Endothelial cell of umbilical vein (primary cell): ENCODE data around the gene FBLN2. TPM values are rescaled to one million over a fixed set of nuclear protein-coding genes. Genes with fewer than 3 reads are reported as not detected.

Experiments used
- BruUV-seq: library from RNA; stranded (reverse); fragments of 400-500 nt; replicated peaks from 2 replicates; lab custom pipeline; 2021; lab: Mats Ljungman, UMichigan
- CTCF ChIA-PET: fragments of 300-600, 350-600 bp; sonication (Branson Sonifier 250); formaldehyde crosslinking; loops from one replicate; lab custom pipeline; 2021; ENCODE audit warnings: antibody characterized with exemption, inconsistent platforms; lab: Charles Lee
- POLR2A ChIA-PET: fragments of 300-600, 350-600 bp; sonication (Branson Sonifier 250); formaldehyde crosslinking; loops from one replicate; lab custom pipeline; 2021; ENCODE audit warnings: antibody characterized with exemption, inconsistent platforms; lab: Charles Lee
- DNase-seq: peaks from one replicate; pipeline ENCODE4 v3.0.0-alpha.2; 2011; ENCODE audit warnings: low read depth, low spot score
- FAIRE-seq: peaks from 2 replicates; lab custom pipeline; 2011; peaks lifted over from hg19 to GRCh38; lab: Jason Lieb, UNC
- H2AFZ ChIP-seq: 2 replicates; pipeline ENCODE4 v1.6.0; 2012; ENCODE audit warnings: low read depth, low read length, control low read depth, inconsistent platforms
- H3K27ac ChIP-seq: 2 replicates; pipeline ENCODE4 v1.5.1; 2011; ENCODE audit warnings: low read depth, mild to moderate bottlenecking, control low read depth, low read length, moderate library complexity; ENCODE audit not compliant: insufficient read depth
- H3K27me3 ChIP-seq, 2 experiments: 2 replicates each; pipeline versions ENCODE4 v1.6.0 to v1.6.1; 2011; ENCODE audit warnings: low read length in 2 of 2, mixed read lengths in 1 of 2; ENCODE audit not compliant: control insufficient read depth in 2 of 2, insufficient read depth in 2 of 2
- H3K36me3 ChIP-seq, 2 experiments: 2 replicates in 1 of 2; 3 replicates in 1 of 2; pipeline ENCODE4 v1.5.1; 2011; ENCODE audit warnings: low read length in 2 of 2, mild to moderate bottlenecking in 1 of 2, moderate library complexity in 1 of 2; ENCODE audit not compliant: control insufficient read depth in 2 of 2, insufficient read depth in 2 of 2; ENCODE audit errors: extremely low read depth in 1 of 2
- H3K4me1 ChIP-seq: 3 replicates; pipeline ENCODE4 v1.5.1; 2011; ENCODE audit warnings: mild to moderate bottlenecking, low read length; ENCODE audit not compliant: control insufficient read depth, insufficient read depth; ENCODE audit errors: extremely low read depth
- H3K4me2 ChIP-seq: 2 replicates; pipeline ENCODE4 v1.6.1; 2011; ENCODE audit warnings: low read length, control low read depth, mixed read lengths; ENCODE audit not compliant: insufficient read depth
- H3K4me3 ChIP-seq, 3 experiments: fragments of 200-600 bp in 1 of 3; sonication (generic), shearing (Covaris generic) in 1 of 3; replicated peaks in 1 of 3; 2 replicates each; pipeline ENCODE4 v1.5.1; 2011 to 2016; ENCODE audit warnings: control low read depth in 3 of 3, low read length in 3 of 3, mild to moderate bottlenecking in 2 of 3, inconsistent platforms in 1 of 3, low read depth in 1 of 3, moderate library complexity in 1 of 3; ENCODE audit not compliant: insufficient read depth in 1 of 3
- H3K79me2 ChIP-seq: 2 replicates; pipeline ENCODE4 v1.6.0; 2012; ENCODE audit warnings: low read length, inconsistent platforms; ENCODE audit not compliant: control insufficient read depth, insufficient read depth
- H3K9ac ChIP-seq: replicated peaks from 2 replicates; pipeline ENCODE3; 2011; ENCODE audit warnings: low read length, control low read depth; ENCODE audit not compliant: insufficient read depth; ENCODE audit errors: extremely low read depth
- H3K9me1 ChIP-seq: replicated peaks from 3 replicates; pipeline ENCODE4 v1.6.0; 2011; ENCODE audit warnings: mild to moderate bottlenecking, low read length; ENCODE audit not compliant: control insufficient read depth, insufficient read depth; ENCODE audit errors: extremely low read depth
- H3K9me3 ChIP-seq: replicated peaks from 2 replicates; pipeline ENCODE4 v1.5.1; 2012; ENCODE audit warnings: low read length, inconsistent platforms; ENCODE audit not compliant: control insufficient read depth, insufficient read depth
- H4K20me1 ChIP-seq: replicated peaks from 2 replicates; pipeline ENCODE3; 2011; ENCODE audit warnings: mild to moderate bottlenecking, low read length; ENCODE audit not compliant: control insufficient read depth, insufficient read depth; ENCODE audit errors: extremely low read depth
- GATA2 ChIP-seq: IDR thresholded peaks from 2 replicates; pipeline ENCODE4 v1.7.0; 2011; ENCODE audit warnings: low read depth, mild to moderate bottlenecking, moderate library complexity, mixed read lengths, low read length; ENCODE audit not compliant: insufficient read length, insufficient read depth
- POLR2A ChIP-seq: IDR thresholded peaks from 2 replicates; pipeline ENCODE4 v1.6.1; 2012; ENCODE audit warnings: low read depth, mild to moderate bottlenecking, control low read depth, low read length
- dilution Hi-C: fragments of 300-500 bp; cut with MboI; formaldehyde crosslinking; loops from one replicate; pipeline ENCODE4 v1.15.0; 2019; ENCODE audit warnings: low sequenced_read_pairs; ENCODE audit not compliant: extremely low pct_ligation_motif_present
- intact Hi-C: fragments of 100-400 bp; cut with micrococcal nuclease; formaldehyde crosslinking; loops from one replicate; pipeline ENCODE4 v1.10.0; 2022
- polyA plus RNA-seq, 4 experiments: library from polyadenylated mRNA; depleted of rRNA in 3 of 4; stranded (reverse) in 3 of 4; unstranded in 1 of 4; fragments of >200 nt; gene quantifications; 2 replicates each; pipeline versions ENCODE4 v1.2.1 to v1.2.3, GENCODE V29; 2011 to 2012; ENCODE audit warnings: missing spikeins in 1 of 4
- total RNA-seq: library from RNA; stranded (reverse); gene quantifications from 2 replicates; pipeline ENCODE4 v1.2.3, GENCODE V29; 2021
- TF ChIP-seq, protein P1 (sequence below), 2 donors: IDR thresholded peaks; 1 replicate in 1 of 2; 2 replicates in 1 of 2; pipeline ENCODE4 v1.5.1; 2011; ENCODE audit warnings: low read length in 2 of 2, mild to moderate bottlenecking in 2 of 2, moderate library complexity in 2 of 2, control low read depth in 1 of 2, inconsistent platforms in 1 of 2, low read depth in 1 of 2; ENCODE audit not compliant: insufficient read depth in 1 of 2; ENCODE audit errors: extremely low read depth in 1 of 2

Gene FBLN2
- total and polyA plus RNA-seq, 2 donors (not counting 3 experiments of a cell fraction or from before 2014, with no cell fraction given): 1.4 to 1.9 TPM

DNA sequence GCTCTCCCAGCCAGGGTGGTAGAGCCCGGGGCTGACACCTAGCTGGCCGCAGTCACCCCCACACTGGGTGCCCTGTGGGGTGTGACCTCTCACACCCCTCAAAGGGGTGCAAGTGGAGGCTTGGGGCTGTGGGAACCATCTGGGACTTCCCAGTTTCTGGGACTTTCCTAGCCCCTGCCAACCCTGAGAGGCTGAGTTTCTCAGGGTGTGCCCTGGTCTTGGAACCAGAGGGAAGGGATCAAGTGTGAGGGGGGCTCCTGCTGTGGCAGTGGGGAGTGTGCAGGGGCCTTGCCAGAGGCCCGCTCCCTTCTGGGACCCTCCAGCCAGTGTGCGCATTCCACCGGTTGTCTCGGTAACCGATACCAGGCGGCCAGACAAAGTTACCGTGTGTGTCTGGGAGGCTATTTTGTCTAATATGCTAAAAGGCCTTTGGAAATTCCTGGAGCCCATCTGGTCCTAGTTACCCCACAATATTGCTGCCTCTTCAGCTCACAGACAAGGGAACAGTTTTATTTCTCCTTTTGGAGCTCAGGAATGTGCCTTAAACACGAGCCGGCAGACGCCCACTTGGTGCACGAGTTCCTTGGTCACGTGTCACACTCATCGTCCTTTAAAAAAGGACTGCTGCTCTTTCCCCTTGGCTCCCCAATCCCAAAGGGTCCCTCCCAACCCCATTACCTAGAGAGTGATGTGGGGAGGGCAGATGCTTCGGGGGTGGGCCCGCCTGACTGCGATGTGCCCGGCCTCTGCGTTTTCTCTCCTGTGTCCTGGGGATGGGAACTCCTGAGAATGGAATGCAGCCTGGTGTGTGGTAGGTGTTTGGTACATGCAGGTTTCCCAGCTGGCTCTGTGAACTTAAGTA lies 35.6 kb upstream of the FBLN2 start:
- POLR2A ChIA-PET: no interaction called here
- Histone ChIP-seq H3K9ac (no peak overlapping the region), H3K79me2 (no peaks in the 10 kb centered on the region), H3K27ac (no peak overlapping the region), H3K4me1 (no peaks in the 10 kb centered on the region), H3K27me3 (no peaks in the 10 kb centered on the region), H3K36me3 (no peaks in the 10 kb centered on the region), H4K20me1 (no peaks in the 10 kb centered on the region), H2AFZ (no peak overlapping the region), H3K9me3 (no peaks in the 10 kb centered on the region), H3K4me2 (no peak overlapping the region), H3K9me1 (no peaks in the 10 kb centered on the region), H3K4me3 (no peak overlapping the region)
- BruUV-seq: no TSS peak
- dilution Hi-C loops (no loop called here), intact Hi-C loops (no loop called here)
- DNase-seq (no peak), FAIRE-seq (no peak)
- CTCF ChIA-PET: interaction anchor here (1.7 to 2.2 kb wide), 3 partner anchors 15 to 135 kb away, joined by 4 to 11 read pairs (median 9); no protein-coding TSS in a partner anchor
- TF ChIP-seq GATA2: no peak

GRCh38 chr3:13513913-13514517 lies 34.9 kb upstream of the FBLN2 start:
- DNase-seq: no peak
- FAIRE-seq: no peak
- Histone ChIP-seq H3K79me2 (no peaks in the 10 kb centered on the region), H3K9ac (no peak overlapping the region), H3K9me1 (no peaks in the 10 kb centered on the region), H3K27me3 (no peaks in the 10 kb centered on the region), H3K4me3 (no peak overlapping the region), H3K36me3 (no peaks in the 10 kb centered on the region), H4K20me1 (no peaks in the 10 kb centered on the region), H2AFZ (no peak overlapping the region), H3K9me3 (no peaks in the 10 kb centered on the region), H3K4me1 (no peaks in the 10 kb centered on the region), H3K27ac (no peak overlapping the region), H3K4me2 (no peak overlapping the region)
- intact Hi-C loops: no loop called here
- dilution Hi-C loops: no loop called here
- BruUV-seq: no TSS peak
- CTCF ChIA-PET: interaction anchor here (1.0 to 2.2 kb wide), 3 partner anchors 14 to 134 kb away, joined by 3 to 11 read pairs (median 4); no protein-coding TSS in a partner anchor
- TF ChIP-seq, protein P1, sequence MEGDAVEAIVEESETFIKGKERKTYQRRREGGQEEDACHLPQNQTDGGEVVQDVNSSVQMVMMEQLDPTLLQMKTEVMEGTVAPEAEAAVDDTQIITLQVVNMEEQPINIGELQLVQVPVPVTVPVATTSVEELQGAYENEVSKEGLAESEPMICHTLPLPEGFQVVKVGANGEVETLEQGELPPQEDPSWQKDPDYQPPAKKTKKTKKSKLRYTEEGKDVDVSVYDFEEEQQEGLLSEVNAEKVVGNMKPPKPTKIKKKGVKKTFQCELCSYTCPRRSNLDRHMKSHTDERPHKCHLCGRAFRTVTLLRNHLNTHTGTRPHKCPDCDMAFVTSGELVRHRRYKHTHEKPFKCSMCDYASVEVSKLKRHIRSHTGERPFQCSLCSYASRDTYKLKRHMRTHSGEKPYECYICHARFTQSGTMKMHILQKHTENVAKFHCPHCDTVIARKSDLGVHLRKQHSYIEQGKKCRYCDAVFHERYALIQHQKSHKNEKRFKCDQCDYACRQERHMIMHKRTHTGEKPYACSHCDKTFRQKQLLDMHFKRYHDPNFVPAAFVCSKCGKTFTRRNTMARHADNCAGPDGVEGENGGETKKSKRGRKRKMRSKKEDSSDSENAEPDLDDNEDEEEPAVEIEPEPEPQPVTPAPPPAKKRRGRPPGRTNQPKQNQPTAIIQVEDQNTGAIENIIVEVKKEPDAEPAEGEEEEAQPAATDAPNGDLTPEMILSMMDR (IDR thresholded peaks at IDR 0.05; ENCODE audit: extremely low read depth in 1 of 2, insufficient read depth in 1 of 2, low read depth in 1 of 2, low read length in 2 of 2): no peak
- TF ChIP-seq POLR2A: no peak
- POLR2A ChIA-PET: no interaction called here
